Sigmoid colon (tissue), 4 donors: ENCODE measurements around the gene GOLGA6L26.
"Not testable (repeated sequence)": the region's sequence is repeated elsewhere in the genome, so short reads cannot be mapped to it uniquely, and the experiment has no call there.

ENCODE experiments used
- CTCF ChIP-seq, 4 experiments: fragments of 450-650 bp in 3 of 4; fragments of 200-600 bp in 1 of 4; IDR thresholded peaks; one replicate each; pipeline ENCODE4 v1.5.1; 2016 to 2019; ENCODE audit warnings: antibody characterized with exemption in 4 of 4, mild to moderate bottlenecking in 3 of 4, moderate library complexity in 2 of 4
- EP300 ChIP-seq, 4 donors: sonication (generic); formaldehyde crosslinking; IDR thresholded peaks; one replicate each; pipeline ENCODE4 v1.6.1; 2017; ENCODE audit warnings: antibody characterized with exemption in 4 of 4

DNA sequence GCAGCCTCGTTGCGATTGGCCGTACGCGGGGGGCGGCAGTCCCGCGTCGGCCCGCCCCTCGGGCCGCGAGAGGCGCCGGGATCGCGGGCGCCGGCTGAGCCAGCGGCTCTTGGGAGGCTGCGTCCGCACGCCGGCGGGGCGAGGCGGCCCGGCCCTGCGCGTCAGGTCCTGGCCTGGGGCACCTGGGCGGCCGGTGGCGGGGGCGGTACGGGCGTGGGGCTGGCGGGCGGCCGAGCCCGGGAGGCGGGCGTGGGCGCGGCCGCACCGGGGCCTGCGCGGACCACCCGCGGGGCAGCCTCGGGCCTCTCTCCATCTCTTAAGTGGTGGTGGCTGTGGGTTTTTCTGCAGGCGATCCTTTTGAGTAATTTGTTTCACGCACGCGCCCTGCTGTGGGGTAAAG, 30.3 kb downstream of the GOLGA6L26 start:
- not testable (repeated sequence) for TF ChIP-seq CTCF, EP300 (IDR thresholded peaks at IDR 0.05)
